GM21717 (cell line): ENCODE results near the gene BCL2.
"Not testable (repeated sequence)": the region's sequence is repeated elsewhere in the genome, so short reads cannot be mapped to it uniquely, and the experiment has no call there.

ENCODE experiments used
- ATAC-seq: cut with Tn5 transposase; IDR thresholded peaks from one replicate; pipeline ENCODE4 v1.9.1; 2021; ENCODE audit warnings: mild to moderate bottlenecking, moderate library complexity; ENCODE audit not compliant: unreplicated experiment

The BCL2 gene

GRCh38 chr18:63319383-63320122 lies at the start of gene BCL2:
Gene BCL2 (minus strand): TSS chr18:63319769.
- peak; percentile 0 for ATAC-seq

DNA sequence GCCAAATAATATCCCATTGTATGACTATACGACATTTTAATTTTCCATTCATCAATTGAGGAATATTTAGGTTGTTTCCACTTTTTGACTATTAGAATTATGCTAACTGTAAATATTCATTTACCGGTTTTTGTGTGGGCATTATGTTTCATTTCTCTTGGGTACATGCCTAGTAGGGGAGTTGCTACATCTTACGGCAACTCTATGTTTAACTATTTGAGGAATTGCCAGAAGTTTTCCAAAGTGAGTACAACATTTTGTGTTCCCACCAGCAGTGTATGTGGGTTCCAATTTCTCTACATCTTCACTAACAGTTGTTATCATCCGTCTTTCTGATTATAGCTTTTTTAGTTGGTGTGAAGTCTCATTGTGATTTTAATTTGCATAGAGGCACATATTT lies 49.0 kb upstream of the BCL2 start:
- ATAC-seq, result no peak

- ATAC-seq, result peak; percentile 84
Observed at GRCh38 chr18:63367053-63367953, 47.7 kb upstream of the BCL2 start, which contains the start of gene KDSR. Gene KDSR (minus strand): TSS chr18:63367206. CDS start chr18:63367118, 88 bp downstream.

DNA sequence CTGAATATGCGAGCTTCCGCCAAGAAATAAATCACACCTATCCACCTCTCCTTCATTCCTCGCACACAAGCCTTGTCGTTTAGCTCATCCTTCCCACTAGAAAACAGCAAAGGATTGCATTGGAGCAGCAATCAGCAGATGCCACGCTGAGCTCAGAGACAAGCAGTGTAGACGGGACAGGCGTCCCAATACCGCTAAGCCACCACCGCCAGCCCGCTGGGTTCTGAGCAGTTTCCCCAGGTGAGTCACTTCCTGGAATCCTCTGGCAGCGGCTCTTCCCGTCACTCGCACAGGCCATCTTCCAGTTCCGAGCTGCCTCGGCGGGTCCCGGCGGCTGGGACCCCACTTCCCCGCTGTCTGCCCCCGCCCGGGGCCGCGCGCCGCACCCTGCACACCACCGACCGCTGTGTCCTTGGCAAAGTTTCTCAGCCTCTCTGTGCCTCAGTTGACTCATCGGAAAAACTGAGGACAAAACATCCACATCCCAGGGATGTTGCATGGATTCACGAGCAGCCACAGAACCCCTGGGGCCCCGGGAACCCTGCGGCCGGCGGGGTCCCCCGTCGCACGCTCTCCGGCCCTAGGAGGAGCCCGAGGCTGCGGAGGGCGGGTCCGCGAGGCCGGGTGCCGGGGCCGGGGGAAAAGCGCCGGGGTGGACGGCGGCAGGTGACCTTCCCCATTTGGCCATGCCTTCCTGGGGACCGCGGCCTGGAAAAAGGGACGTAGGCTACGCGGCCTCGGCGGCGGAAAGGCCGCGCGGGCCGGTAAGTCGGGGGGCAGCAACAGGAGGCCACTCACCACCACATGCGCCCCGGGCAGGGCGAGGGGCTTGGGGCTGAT lies 46.9 kb upstream of the BCL2 start:
- peak; percentile 46 for ATAC-seq

GRCh38 chr18:63365876-63366212 lies 46.3 kb upstream of the BCL2 start:
- ATAC-seq, result peak; percentile 1

DNA sequence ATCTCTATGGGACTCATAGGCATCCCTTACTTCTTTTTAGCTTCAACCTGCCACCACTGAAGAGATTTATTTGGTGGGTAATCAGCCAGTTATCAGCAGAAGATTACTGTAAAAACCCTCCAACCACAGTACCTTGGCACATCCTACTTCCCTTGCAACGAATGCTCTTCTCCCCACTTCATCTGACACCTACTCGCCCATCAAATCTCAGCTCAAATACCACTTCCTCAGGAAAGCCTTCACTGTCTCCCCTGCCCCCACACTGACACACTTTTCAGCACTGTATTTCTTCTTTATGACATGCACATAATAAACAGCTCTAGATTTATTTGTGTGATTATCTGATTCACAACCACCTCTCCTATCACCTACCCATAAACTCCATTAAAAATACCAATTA lies 44.4 kb upstream of the BCL2 start:
- no peak for ATAC-seq

- not testable (repeated sequence) for ATAC-seq
Observed at GRCh38 chr18:63363420-63363819, 43.9 kb upstream of the BCL2 start.

GRCh38 chr18:63356272-63356896 lies 36.8 kb upstream of the BCL2 start:
- no peak for ATAC-seq

DNA sequence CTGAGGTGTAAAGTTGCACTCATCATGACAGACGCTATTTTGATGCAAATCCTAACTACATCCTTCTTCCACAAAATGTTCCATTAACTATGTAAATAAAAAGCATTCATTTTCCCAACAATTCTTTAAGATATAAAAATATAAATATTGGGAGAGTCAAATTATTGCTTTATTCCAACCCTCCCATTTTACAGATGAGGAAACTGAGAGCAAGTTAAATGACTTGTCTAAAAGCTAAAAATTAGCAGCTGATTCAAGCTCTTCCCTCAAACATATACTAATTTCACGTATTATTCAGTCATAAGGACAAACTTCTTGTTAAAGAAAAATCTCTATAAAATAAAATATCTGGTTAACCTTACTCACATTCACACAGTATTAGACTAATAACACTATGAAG lies 30.7 kb upstream of the BCL2 start:
- no peak for ATAC-seq

DNA sequence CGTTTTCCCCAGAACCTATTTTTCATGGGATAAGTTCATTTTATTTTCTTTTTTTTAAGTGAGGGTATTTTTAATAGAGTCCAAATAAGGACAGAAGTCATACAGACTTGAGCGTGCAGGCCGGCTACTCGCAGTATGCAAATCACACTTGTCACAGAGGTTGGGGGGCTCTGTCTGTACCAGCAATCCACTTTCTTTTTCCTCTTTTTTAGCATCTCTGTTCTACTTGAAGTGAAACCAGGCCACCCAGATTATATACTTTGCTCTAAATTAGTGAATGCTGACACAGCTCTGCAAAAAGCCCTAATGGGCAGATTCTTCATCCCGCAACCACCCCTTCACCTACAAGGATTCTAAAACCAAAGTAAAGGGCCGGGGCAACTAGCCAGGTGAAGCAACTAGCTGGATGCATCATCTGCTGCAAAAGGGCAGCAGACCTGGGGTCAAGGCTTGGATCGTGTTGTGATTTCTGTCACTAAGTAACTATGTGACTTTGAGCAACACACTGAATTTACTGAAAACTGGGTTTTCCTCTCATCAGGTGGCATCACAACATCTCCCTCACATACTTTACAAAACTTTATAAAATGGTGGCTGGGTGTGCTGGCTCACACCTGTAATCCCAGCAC lies 29.1 kb upstream of the BCL2 start:
- peak; percentile 72 for ATAC-seq

- ATAC-seq, result no peak
Observed at GRCh38 chr18:63346480-63347183, 27.1 kb upstream of the BCL2 start.

- ATAC-seq, result no peak
Observed at GRCh38 chr18:63346031-63346430, 26.5 kb upstream of the BCL2 start.

- ATAC-seq, result no peak
Observed at GRCh38 chr18:63344918-63345317, 25.3 kb upstream of the BCL2 start.

DNA sequence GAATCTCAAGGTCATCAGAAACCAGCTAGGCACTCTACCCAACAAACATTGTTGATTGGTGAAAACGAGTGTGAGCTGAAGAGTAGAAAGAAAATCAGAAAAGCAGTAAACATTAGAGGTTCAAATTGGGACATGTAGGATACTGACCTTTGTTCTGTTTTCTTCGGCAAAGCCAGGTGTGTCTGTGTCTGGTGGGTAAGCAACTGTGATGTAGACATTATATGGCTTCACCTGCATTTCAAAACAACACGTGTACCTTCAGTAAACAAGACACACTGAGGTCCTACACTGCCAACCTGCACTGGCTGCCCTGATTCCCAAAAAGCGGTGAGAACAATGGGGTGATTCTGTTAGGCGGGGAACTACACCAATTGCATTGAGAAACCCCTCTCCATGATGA lies 24.7 kb upstream of the BCL2 start:
- no peak for ATAC-seq

GRCh38 chr18:63342206-63342605 lies 22.6 kb upstream of the BCL2 start:
- ATAC-seq, result no peak

GRCh38 chr18:63339920-63340484 lies 20.4 kb upstream of the BCL2 start:
- no peak for ATAC-seq

DNA sequence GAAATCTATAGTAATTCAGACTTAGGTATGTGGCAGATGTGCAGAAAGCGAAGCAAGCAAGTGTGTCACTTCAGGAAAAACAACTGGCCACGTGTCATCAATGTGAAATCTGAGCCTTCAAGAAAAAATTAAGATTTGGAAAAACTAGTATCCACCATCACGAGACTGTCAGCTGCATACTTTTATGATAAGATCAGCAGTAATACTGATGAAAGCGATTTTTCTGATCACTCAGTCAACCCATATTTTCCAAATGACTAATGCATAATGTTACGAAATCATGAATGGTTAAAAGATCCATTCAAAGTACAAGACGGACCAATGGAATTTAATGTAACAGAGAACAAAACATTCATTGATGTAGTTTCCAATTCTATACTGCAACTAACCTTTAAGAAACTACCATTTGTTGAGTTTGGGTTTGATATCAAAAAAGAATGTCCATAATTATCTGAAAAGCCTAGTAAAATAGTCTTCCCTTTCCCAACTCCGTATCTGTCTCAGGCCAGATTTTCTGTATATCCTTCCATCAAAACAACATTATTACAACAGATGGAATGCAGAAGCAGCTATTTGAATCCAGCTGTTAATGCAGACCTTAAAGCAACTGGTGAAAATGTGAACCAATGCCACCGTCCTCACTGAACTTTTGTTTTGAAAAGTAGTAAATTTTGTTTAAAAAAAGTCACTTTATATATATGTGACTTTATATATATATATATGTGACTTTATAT lies 17.0 kb upstream of the BCL2 start:
- no peak for ATAC-seq

- no peak for ATAC-seq
Observed at GRCh38 chr18:63331105-63331504, 11.5 kb upstream of the BCL2 start.
